PFSK-1 (cell line): ENCODE measurements around the gene WDR48.

ENCODE experiments used
- FOXP2 ChIP-seq: optimal IDR thresholded peaks from 2 replicates; pipeline ENCODE3; 2011; ENCODE audit warnings: borderline replicate concordance, control low read depth, inconsistent platforms; ENCODE audit not compliant: insufficient read depth; ENCODE audit errors: extremely low read length, extremely low read depth
- POLR2AphosphoS5 ChIP-seq: IDR thresholded peaks from 2 replicates; pipeline ENCODE4 v1.6.1; 2012; ENCODE audit warnings: low read depth, mild to moderate bottlenecking, control low read depth, low read length, moderate library complexity
- REST ChIP-seq, 2 experiments: IDR thresholded peaks; 2 replicates each; pipeline versions ENCODE4 v1.6.1 to v1.8.0; 2011 to 2012; ENCODE audit warnings: low read depth in 2 of 2, low read length in 2 of 2, control low read depth in 1 of 2, inconsistent platforms in 1 of 2, mild to moderate bottlenecking in 1 of 2, moderate library complexity in 1 of 2; ENCODE audit not compliant: insufficient read depth in 1 of 2
- SIN3A ChIP-seq: IDR thresholded peaks from 2 replicates; pipeline ENCODE4 v1.6.1; 2012; ENCODE audit warnings: mild to moderate bottlenecking, low read length, moderate library complexity, borderline replicate concordance; ENCODE audit not compliant: insufficient read depth
- TAF1 ChIP-seq: IDR thresholded peaks from 2 replicates; pipeline ENCODE4 v1.6.1; 2012; ENCODE audit warnings: low read length, control low read depth, borderline replicate concordance; ENCODE audit not compliant: insufficient read depth

WDR48 gene

DNA sequence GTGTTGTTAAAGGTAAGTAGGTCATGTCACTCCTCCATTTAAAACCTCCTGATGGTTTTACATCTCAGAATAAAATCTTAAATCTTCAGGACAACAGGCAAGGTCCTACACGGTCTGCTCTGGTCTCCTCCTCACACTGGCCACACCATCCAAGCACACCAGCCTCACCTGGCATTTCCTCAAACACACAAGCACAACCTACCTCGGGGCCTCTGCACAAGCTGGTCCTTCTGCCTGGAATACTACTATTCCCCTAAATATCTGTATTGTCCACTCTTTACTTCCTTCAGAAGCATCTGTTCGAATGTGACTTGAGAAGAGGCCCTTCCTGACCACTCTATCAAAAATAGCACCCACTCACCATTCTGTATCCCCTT lies 53.9 kb downstream of the WDR48 start:
- TF ChIP-seq POLR2AphosphoS5 (no peak), TAF1 (no peak), REST (IDR thresholded peaks at IDR 0.05; ENCODE audit: insufficient read depth in 1 of 2, low read depth in 2 of 2, low read length in 2 of 2) (no peak), SIN3A (no peak), FOXP2 (no peak)

DNA sequence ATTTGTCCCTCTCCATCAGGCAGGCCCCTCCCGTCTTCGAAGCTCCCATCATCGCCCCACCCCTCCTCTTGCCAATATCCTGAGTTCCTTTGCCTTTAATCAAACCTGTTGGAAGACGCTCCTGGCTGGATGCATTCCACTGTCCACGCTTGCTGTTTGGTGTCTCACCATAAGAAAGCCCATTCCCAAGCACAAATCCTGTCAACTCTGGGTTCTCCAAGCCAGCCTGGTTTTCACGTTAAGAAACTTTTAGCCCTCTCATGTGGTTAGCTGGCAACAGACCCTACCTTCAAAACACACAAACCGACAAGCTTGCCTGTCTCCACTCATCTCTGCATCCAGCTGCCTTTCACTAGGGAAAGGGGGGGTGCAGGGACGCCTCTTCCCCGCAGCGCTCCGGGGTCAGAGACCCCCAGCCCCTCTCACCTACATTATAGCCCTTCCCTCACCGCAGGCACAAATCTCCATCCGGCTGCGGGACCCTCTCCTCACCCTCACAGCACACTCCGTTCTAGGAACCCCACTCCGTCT lies 54.5 kb downstream of the WDR48 start:
- TF ChIP-seq REST (IDR thresholded peaks at IDR 0.05; ENCODE audit: insufficient read depth in 1 of 2, low read depth in 2 of 2, low read length in 2 of 2), result no peak
- TF ChIP-seq TAF1, result no peak
- TF ChIP-seq FOXP2, result no peak
- TF ChIP-seq POLR2AphosphoS5, result no peak
- TF ChIP-seq SIN3A, result no peak

- TF ChIP-seq FOXP2 (no peak), POLR2AphosphoS5 (no peak), REST (IDR thresholded peaks at IDR 0.05; ENCODE audit: insufficient read depth in 1 of 2, low read depth in 2 of 2, low read length in 2 of 2) (no peak), SIN3A (no peak), TAF1 (no peak)
These were observed 55.1 kb downstream of the WDR48 start for GRCh38 chr3:39106851-39107387.

GRCh38 chr3:39107388-39108199 lies 55.8 kb downstream of the WDR48 start, which contains the start of the genes GORASP1 and TTC21A:
Gene GORASP1 (minus strand): TSS chr3:39107627. CDS start chr3:39107541, 86 bp downstream.
Gene TTC21A (plus strand): TSS chr3:39107680. CDS start chr3:39107838, 158 bp downstream.
- TF ChIP-seq SIN3A, result peak; percentile 45; the same call in 1 of the 2 replicates
- peak; percentile 44 for TF ChIP-seq FOXP2
- 0 out of 4 replicates have a peak, but pooled peaks of 1 of the 2 experiments have one; percentile 18 for TF ChIP-seq REST (IDR thresholded peaks at IDR 0.05; ENCODE audit: insufficient read depth in 1 of 2, low read depth in 2 of 2, low read length in 2 of 2)
- no peak for TF ChIP-seq TAF1
- peak; percentile 68; the same call in 1 of the 2 replicates for TF ChIP-seq POLR2AphosphoS5
